Erythroblast (primary cell): ENCODE measurements around the gene FAM83C.
"Not testable (repeated sequence)": the region's sequence is repeated elsewhere in the genome, so short reads cannot be mapped to it uniquely, and the experiment has no call there.

Experiments used
- DNase-seq, 2 experiments: peaks; one replicate each; lab custom pipeline; 2025; lab: John Stamatoyannopoulos, UW
- GATA1 ChIP-seq: IDR thresholded peaks from 2 replicates; pipeline ENCODE4 v1.6.1; 2011; ENCODE audit warnings: low read depth, mild to moderate bottlenecking, control low read depth, low read length, moderate library complexity
- POLR2A ChIP-seq: IDR thresholded peaks from 2 replicates; pipeline ENCODE4 v1.6.1; 2011; ENCODE audit warnings: mild to moderate bottlenecking, low read length

Gene FAM83C

GRCh38 chr20:35270021-35270902 lies 22.0 kb downstream of the FAM83C start:
- TF ChIP-seq POLR2A (no peak), GATA1 (no peak)
- DNase-seq: no peak

GRCh38 chr20:35269055-35269781 lies 23.0 kb downstream of the FAM83C start:
- TF ChIP-seq GATA1 (no peak), POLR2A (no peak)
- DNase-seq: peak; percentile 54 to 75

- no peak for TF ChIP-seq POLR2A
- no peak for TF ChIP-seq GATA1
- DNase-seq: no peak
Measured at GRCh38 chr20:35267092-35267491, 25.1 kb downstream of the FAM83C start.

- TF ChIP-seq POLR2A: no peak
- no peak for TF ChIP-seq GATA1
- peak in 1 of 2 experiments; percentile 15 for DNase-seq
Measured at GRCh38 chr20:35264755-35265154, 27.5 kb downstream of the FAM83C start.

GRCh38 chr20:35263532-35264341 lies 28.5 kb downstream of the FAM83C start:
- TF ChIP-seq POLR2A: no peak
- no peak for TF ChIP-seq GATA1
- no peak for DNase-seq

- not testable (repeated sequence) for DNase-seq
Measured at GRCh38 chr20:35262731-35263531, 29.3 kb downstream of the FAM83C start.

GRCh38 chr20:35262321-35262720 lies 29.9 kb downstream of the FAM83C start:
- DNase-seq: not testable (repeated sequence)

GRCh38 chr20:35260426-35260825 lies 31.8 kb downstream of the FAM83C start:
- DNase-seq: no peak
- no peak for TF ChIP-seq GATA1

- no peak for TF ChIP-seq GATA1
- TF ChIP-seq POLR2A: no peak
- peak in 1 of 2 experiments; percentile 28 for DNase-seq
Measured at GRCh38 chr20:35257175-35257909, 34.9 kb downstream of the FAM83C start.

GRCh38 chr20:35254448-35254999 lies 37.7 kb downstream of the FAM83C start:
- TF ChIP-seq POLR2A (no peak), GATA1 (no peak)
- DNase-seq: no peak

- DNase-seq: no peak
- TF ChIP-seq GATA1 (no peak), POLR2A (no peak)
Measured at GRCh38 chr20:35253010-35253409, 39.2 kb downstream of the FAM83C start.

- not testable (repeated sequence) for DNase-seq
Measured at GRCh38 chr20:35252598-35252997, 39.6 kb downstream of the FAM83C start.
